PC-3 (cell line): Measurements from ENCODE around the gene DND1. TPM values are rescaled to one million over a fixed set of nuclear protein-coding genes. Genes with fewer than 3 reads are reported as not detected.
"Not testable (repeated sequence)": the region's sequence is repeated elsewhere in the genome, so short reads cannot be mapped to it uniquely, and the experiment has no call there.

Experiments used
- ATAC-seq: fragments of 200-7000 bp; cut with Tn5 transposase; 2 replicates; pipeline ENCODE4 v1.9.1; 2020; ENCODE audit warnings: mild to moderate bottlenecking, moderate library complexity
- BruUV-seq: library from RNA; stranded (reverse); fragments of 400-500 nt; replicated peaks from 2 replicates; lab custom pipeline; 2021; lab: Mats Ljungman, UMichigan
- CTCF ChIA-PET: fragments of 300-600 bp; sonication (Branson Sonifier 250); formaldehyde crosslinking; loops from one replicate; lab custom pipeline; 2022; ENCODE audit warnings: antibody characterized with exemption; lab: Charles Lee
- POLR2A ChIA-PET: fragments of 300-600 bp; sonication (Branson Sonifier 250); formaldehyde crosslinking; loops from one replicate; lab custom pipeline; 2022; ENCODE audit warnings: antibody characterized with exemption; ENCODE audit not compliant: unreplicated experiment; lab: Charles Lee
- DNase-seq: peaks from one replicate; pipeline ENCODE4 v3.0.0-alpha.2; 2015
- H2AFZ ChIP-seq: fragments of 300-600 bp; sonication (generic); 2 replicates; pipeline ENCODE4 v1.6.0; 2016; ENCODE audit warnings: antibody characterized with exemption, low read length
- H3F3A ChIP-seq: fragments of 300-600 bp; sonication (generic); one replicate; pipeline ENCODE4 v1.6.0; 2017; ENCODE audit warnings: antibody characterized with exemption, low read length, control low read depth, mild to moderate bottlenecking; ENCODE audit not compliant: unreplicated experiment
- H3K27ac ChIP-seq: fragments of 300-600 bp; sonication (generic); 2 replicates; pipeline ENCODE4 v1.5.1; 2016; ENCODE audit warnings: mild to moderate bottlenecking, low read length
- H3K27me3 ChIP-seq: fragments of 300-600 bp; sonication (generic); 2 replicates; pipeline ENCODE4 v1.6.1; 2016; ENCODE audit warnings: low read length, mixed read lengths
- H3K36me3 ChIP-seq: fragments of 300-600 bp; sonication (generic); 2 replicates; pipeline ENCODE4 v1.6.1; 2016; ENCODE audit warnings: low read depth, mixed run types, low read length, mixed read lengths
- H3K4me1 ChIP-seq: fragments of 300-600 bp; sonication (generic); 2 replicates; pipeline ENCODE4 v1.5.1; 2016; ENCODE audit warnings: low read length; ENCODE audit not compliant: insufficient read depth
- H3K4me2 ChIP-seq: fragments of 300-600 bp; sonication (generic); 2 replicates; pipeline ENCODE4 v1.6.0; 2016; ENCODE audit warnings: low read length
- H3K4me3 ChIP-seq: fragments of 300-600 bp; sonication (generic); 2 replicates; pipeline ENCODE4 v1.5.1; 2016; ENCODE audit warnings: mild to moderate bottlenecking, low read length, mixed read lengths
- H3K79me2 ChIP-seq: fragments of 300-600 bp; sonication (generic); 2 replicates; pipeline ENCODE4 v1.6.1; 2017; ENCODE audit warnings: low read length, mixed read lengths
- H3K9ac ChIP-seq: fragments of 300-600 bp; sonication (generic); 2 replicates; pipeline ENCODE4 v1.6.0; 2016; ENCODE audit warnings: mild to moderate bottlenecking, low read length
- H3K9me2 ChIP-seq: fragments of 300-600 bp; sonication (generic); replicated peaks from 2 replicates; pipeline ENCODE4 v1.6.1; 2016; ENCODE audit warnings: mixed run types, low read length, mixed read lengths
- H3K9me3 ChIP-seq: fragments of 300-600 bp; sonication (generic); 2 replicates; pipeline ENCODE4 v1.6.1; 2016; ENCODE audit warnings: low read length, mixed read lengths
- H4K20me1 ChIP-seq: fragments of 300-600 bp; sonication (generic); 2 replicates; pipeline ENCODE4 v1.6.1; 2016; ENCODE audit warnings: low read length, mixed read lengths
- CTCF ChIP-seq: fragments of 300-600 bp; sonication (generic); conservative IDR thresholded peaks from 2 replicates; pipeline ENCODE4 v1.5.1; 2017; ENCODE audit warnings: antibody characterized with exemption, low read depth, mild to moderate bottlenecking, low read length
- EZH2 ChIP-seq: fragments of 300-600 bp; sonication (generic); IDR thresholded peaks from one replicate; pipeline ENCODE4 v1.6.1; 2017; ENCODE audit warnings: antibody characterized with exemption, mild to moderate bottlenecking, low read length; ENCODE audit not compliant: unreplicated experiment
- EZH2phosphoT487 ChIP-seq: fragments of 300-600 bp; sonication (generic); IDR thresholded peaks from 2 replicates; pipeline ENCODE4 v1.6.1; 2018; ENCODE audit warnings: mild to moderate bottlenecking, antibody characterized with exemption, low read length, borderline replicate concordance
- intact Hi-C: fragments of 100-400 bp; cut with micrococcal nuclease; formaldehyde crosslinking; loops from 2 replicates; pipeline ENCODE4 v1.9.0; 2023
- total RNA-seq: library from RNA; depleted of rRNA; stranded (reverse); fragments of >200 nt; gene quantifications from 2 replicates; pipeline ENCODE4 v1.2.3, GENCODE V29; 2014

The DND1 gene
- total RNA-seq, 1 experiment from 2014 or later = 1.1 TPM

- Histone ChIP-seq H3K27me3 (no peaks in the 10 kb centered on the region), H3K9me2 (no peaks in the 10 kb centered on the region), H3K4me1 (peaks cover 2% of the 10 kb centered on the region), H4K20me1 (peaks cover 3% of the 10 kb centered on the region; the same call in 1 of the 2 replicates), H3K27ac (no peak overlapping the region), H3K4me3 (no peak overlapping the region), H3F3A (no peaks in the 10 kb centered on the region), H3K9ac (no peak overlapping the region), H3K79me2 (peaks cover 16% of the 10 kb centered on the region), H3K9me3 (no peaks in the 10 kb centered on the region), H3K4me2 (no peak overlapping the region), H3K36me3 (peaks cover 26% of the 10 kb centered on the region), H2AFZ (no peak overlapping the region)
- TF ChIP-seq EZH2 (no peak), EZH2phosphoT487 (no peak), CTCF (no peak)
- ChIA-PET POLR2A (no interaction called here), CTCF (no interaction called here)
- intact Hi-C loops = no loop called here
- no peak for DNase-seq
- BruUV-seq = no TSS peak
- ATAC-seq = peak; percentile 19
These were observed 1.8 kb downstream of the DND1 start for GRCh38 chr5:140671472-140672125.

- BruUV-seq, ATAC-seq, H3F3A ChIP-seq, POLR2A ChIA-PET, intact Hi-C loops, H3K9ac ChIP-seq, H3K4me1 ChIP-seq, H3K9me2 ChIP-seq, H3K4me2 ChIP-seq, H3K9me3 ChIP-seq, H3K27me3 ChIP-seq, H3K27ac ChIP-seq, CTCF ChIA-PET, H2AFZ ChIP-seq, H3K4me3 ChIP-seq, DNase-seq, H4K20me1 ChIP-seq: not testable (repeated sequence)
- Histone ChIP-seq H3K36me3 (peaks cover 26% of the 10 kb centered on the region), H3K79me2 (peaks cover 22% of the 10 kb centered on the region)
These were observed 2.3 kb downstream of the DND1 start for GRCh38 chr5:140671035-140671434.

- CTCF ChIA-PET = no interaction called here
- peak within 1 kb of the TSS; percentile 95 for H3K4me3 ChIP-seq
- ATAC-seq = peak; percentile 95
- H3K9ac ChIP-seq = peak within 1 kb of the TSS; percentile 86
- TF ChIP-seq EZH2 (no peak), CTCF (no peak), EZH2phosphoT487 (no peak)
- H3K4me2 ChIP-seq = peak within 1 kb of the TSS; percentile 94
- intact Hi-C loops = loop anchor here (1.0 kb wide), 4 partner anchors 17 to 117 kb away; partner anchors contain the start of genes EIF4EBP3, HARS1, HARS2 and IK
- no peaks in the 10 kb centered on the region for H3F3A ChIP-seq
- peak within 1 kb of the TSS; percentile 87 for H3K27ac ChIP-seq
- no peaks in the 10 kb centered on the region for H3K27me3 ChIP-seq
- H2AFZ ChIP-seq = peak within 1 kb of the TSS; percentile 84
- DNase-seq = peak; percentile 96
- H4K20me1 ChIP-seq = peaks cover 6% of the 10 kb centered on the region; the same call in 1 of the 2 replicates
- no peaks in the 10 kb centered on the region for H3K9me2 ChIP-seq
- TSS peak; percentile 94 for BruUV-seq
- peaks cover 36% of the 10 kb centered on the region for H3K79me2 ChIP-seq
- no peaks in the 10 kb centered on the region for H3K9me3 ChIP-seq
- POLR2A ChIA-PET = no interaction called here
- peaks cover 49% of the 10 kb centered on the region for H3K36me3 ChIP-seq
- H3K4me1 ChIP-seq = peaks cover 20% of the 10 kb centered on the region
These were observed 8.8 kb downstream of the DND1 start, which contains the start of gene WDR55 for GRCh38 chr5:140664359-140665119. WDR55 (plus strand) TSS chr5:140664904; CDS start chr5:140664913, 9 bp downstream.
